HG03066 (cell line): Measurements from ENCODE around the gene CRHR2.

Source experiments
- ATAC-seq: cut with Tn5 transposase; IDR thresholded peaks from one replicate; pipeline ENCODE4 v1.9.1; 2021; ENCODE audit warnings: low read depth; ENCODE audit not compliant: unreplicated experiment

CRHR2 gene

DNA sequence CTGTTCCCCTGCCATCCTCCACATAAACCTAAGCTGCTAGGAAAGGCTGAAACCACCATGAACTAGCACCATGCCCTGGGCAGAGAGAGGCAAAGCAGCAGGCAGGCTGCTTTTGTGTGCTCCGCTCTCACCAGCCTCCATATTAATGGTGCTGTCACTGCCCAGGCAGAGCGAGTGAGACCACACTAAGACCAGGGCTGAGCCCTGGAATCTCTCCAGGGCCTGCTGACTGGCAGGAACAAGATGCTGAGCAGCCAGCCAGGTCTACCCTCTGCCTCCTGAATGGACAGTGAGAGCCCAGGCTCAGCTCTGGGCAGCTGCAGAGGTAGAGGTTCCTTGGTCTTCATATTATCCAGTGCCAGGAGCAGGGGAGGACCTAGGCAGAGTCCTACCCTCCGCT lies 1.6 kb upstream of the CRHR2 start:
- no peak for ATAC-seq

DNA sequence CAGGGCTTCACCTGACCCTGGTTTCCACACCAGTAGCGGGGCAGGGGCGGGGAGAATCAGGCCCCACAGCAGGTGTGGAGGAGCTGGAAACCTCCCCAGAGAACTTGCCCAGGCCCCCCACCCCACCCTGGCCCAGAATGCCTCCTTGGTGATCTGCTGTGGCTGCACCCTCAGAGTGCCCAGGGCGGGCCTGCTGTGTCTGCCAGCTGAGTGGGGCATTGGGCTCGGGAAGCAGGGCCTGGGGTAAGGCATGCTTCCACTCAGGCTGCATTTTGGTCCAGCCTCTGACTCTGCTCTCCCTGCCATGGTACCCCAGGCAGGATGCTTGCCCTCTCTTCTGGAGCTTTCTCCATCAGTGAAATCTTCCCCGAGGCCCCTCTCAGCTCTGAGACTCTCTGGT lies 1.1 kb upstream of the CRHR2 start:
- no peak for ATAC-seq

DNA sequence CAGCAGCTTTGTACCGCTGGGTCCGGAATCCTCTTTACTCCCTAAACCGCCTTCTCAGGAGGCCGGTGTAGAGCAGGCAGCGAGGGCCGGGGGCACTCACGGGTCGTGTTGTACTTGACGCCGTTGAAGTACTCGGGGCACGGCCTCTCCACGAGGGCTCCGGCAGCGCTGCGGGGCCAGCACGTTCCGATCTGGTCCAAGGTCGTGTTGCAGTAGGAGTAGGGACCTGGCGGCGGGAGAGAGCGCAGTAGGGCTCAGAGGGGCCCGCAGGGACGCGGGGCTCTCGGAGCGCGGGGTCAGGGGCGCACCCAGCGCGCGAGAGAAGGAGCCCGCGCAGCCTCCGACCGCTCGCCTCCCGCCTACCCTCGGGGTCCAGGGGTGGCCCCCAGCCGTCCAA lies 443 bp downstream of the CRHR2 start:
- ATAC-seq = no peak

DNA sequence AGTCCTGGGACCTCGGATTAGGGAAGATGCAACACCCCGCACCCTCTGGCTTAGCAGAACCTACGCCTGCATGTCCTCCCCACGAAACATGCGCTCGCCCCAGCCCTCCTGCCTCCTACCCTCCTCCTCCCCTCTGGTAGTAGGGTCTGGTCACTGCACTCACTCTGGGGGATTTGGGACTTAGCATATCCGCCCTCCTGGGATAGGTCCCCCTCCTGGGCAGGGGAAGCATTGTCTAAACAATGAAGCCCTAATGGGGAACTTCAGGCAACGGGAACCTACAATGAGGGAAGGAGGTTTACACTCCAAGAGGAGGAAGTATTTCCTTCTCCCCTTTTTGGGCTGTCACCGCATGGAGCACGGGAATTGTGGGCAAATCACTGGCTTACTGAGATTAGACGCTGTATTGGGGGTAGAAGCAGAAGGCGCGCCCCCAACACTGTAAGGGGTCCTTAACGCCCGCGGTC lies 892 bp downstream of the CRHR2 start:
- ATAC-seq = no peak

DNA sequence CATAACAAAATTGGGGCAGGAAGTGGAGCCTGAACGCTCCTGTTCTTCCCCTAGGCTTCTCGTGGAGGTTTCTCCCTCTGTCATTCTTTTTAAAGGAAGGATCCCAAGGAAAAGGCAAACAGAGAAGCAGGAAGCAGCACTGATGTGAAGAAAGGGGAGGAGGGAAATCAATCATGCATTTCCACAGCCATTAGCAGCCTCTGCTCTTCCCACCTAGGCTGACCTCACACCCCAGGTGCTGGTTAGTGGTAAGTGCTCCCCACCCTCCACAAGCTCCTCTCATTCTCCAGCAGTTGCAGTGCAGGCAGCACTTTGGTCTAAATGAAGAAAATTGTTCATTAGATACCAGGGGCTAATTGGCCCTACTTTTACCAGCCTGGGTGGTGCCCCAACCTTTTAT lies 2.6 kb downstream of the CRHR2 start:
- no peak for ATAC-seq

DNA sequence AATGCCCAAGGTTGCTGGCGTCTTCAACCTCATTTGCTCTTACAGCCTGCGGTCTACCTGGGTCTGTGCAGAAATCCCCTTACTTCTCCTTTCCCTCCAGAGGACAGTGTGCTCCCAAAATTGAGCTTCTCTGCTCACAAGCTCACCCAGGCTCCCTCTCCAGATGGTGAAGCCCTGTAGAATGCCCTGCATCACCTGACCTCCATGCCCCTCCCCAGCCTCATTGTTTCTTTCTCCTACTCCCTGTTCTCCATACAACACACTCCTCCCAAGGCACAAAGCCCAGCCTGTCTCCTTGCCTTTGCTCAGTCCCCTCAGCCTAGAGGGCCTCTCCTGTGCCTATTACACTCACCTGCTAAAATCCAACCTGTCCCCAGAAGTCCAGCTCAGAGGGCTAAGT lies 3.5 kb downstream of the CRHR2 start:
- ATAC-seq = no peak

DNA sequence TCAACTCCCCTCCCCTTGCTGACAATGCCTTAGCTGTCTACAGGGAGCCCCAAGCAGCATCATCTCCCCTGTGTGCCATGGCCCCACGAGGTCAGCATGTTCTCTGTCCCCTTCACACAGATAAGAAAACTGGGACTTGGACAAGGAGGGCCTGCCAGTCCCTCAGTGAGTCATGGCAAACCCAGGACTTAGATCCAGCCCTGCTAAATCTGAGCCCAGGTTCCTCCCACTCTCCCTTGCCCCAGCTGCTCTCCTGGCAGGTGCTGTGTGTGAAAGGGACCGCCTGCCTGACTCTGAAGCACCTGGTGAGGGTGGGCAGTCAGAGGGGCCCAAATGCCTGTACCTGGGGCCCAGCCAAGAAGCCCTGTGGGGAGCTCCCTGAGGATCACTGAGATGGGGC lies 7.4 kb downstream of the CRHR2 start:
- ATAC-seq = no peak

DNA sequence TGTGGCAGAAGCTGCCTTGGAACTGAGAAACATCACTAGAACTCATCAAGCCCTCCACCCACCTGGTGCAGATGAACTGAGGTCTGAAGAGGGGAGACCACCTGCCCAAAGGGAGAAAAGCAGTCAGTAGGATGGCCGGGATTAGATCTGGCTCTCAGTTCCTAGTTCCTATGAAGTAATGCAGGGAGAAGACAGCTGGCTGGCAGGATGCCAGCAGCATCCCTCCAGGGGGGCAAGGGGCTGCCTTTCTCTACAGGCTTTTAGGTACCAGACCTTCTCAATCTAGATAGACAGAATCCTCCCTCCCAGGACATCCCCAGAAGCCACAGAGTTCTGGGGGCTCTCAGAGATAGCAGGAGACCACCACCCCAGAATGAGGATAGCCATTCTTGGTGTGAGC lies 7.8 kb downstream of the CRHR2 start:
- no peak for ATAC-seq

DNA sequence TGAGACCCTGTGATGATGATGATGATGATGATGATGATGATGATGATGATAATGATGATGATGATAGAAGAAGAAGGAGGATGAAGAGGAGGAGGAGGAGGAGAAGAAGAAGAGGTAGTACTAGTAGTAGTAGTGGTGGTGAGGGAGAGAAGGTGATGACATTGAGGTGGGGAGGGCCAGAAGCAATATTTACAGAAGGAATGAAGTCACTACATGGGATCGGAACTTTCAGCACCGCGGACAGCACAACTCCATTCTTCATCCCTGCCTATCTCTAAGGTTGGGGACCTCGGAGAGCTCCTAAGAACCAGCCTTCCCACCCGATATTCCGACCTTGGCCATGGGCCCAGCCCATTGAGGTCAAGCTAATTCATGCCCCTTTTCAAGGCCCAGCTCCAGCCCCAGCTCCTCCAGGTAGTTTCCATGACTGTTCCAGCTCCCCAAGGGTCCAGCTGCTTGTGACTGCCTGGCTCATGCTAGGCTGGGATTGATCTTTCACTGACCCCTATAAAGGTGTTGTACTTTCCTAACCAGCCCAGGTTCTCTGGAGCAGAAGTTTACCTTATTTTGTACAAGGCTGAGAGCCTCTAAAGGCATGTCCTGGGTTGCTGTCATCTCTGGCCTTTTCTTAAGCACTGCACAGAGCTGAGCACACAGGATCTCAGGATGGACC lies 10.3 kb downstream of the CRHR2 start:
- ATAC-seq = no peak

DNA sequence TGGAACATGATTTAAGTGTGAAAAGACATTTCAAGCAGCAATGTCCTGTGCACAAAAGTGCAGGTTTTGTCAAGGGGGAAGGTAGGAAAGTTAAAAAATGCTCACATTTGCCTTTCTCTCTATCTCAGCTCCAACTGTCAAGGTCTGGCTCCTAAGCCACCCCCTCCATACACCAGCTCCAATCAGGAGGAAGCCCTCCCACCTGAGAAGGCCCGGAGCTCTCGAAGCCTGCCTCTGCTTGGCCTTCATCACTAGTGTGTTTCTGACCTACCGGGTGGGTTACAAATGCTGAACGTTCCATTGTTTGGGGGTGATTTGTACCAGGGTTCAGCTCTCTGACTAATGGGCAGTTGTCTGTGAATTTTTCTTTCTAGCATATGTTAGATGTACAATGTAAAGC lies 14.2 kb downstream of the CRHR2 start:
- no peak for ATAC-seq

DNA sequence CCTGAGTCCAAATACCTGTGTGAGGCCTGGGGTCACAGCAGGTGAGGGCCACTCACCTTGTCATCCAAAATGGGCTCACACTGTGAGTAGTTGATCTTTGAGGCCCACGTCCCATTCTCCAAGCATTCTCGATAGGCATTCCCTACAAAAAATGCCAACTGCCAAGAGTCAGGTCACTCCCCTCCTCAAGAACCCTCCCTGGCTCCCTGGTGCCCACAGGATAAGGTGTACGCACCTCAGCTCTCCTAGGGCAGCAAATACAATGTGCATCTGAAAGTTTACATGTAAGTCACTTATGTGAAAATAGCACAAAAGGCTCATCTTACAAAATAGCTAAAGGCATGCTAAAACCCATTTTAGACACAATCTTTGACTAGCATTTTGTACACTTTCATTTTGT lies 15.1 kb downstream of the CRHR2 start:
- ATAC-seq = no peak

DNA sequence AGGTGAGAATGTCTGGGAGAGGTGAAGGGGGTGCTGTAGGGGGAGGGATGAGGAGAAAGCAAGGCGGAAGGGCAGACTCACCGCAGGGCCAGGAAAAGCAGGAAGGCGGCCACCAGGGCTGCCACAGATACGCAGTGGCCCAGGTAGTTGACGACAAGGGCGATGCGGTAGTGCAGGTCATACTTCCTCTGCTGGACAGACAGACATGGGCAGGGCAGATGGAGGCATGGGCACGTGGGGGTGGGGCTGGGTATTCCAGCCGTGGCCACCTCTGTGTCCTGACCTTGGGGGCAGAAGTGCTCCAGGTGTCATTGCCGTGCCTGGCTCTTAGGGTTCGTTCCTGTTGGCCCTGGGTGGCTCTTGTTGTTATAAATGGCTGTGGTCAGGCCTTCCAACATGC lies 16.8 kb downstream of the CRHR2 start:
- no peak for ATAC-seq

DNA sequence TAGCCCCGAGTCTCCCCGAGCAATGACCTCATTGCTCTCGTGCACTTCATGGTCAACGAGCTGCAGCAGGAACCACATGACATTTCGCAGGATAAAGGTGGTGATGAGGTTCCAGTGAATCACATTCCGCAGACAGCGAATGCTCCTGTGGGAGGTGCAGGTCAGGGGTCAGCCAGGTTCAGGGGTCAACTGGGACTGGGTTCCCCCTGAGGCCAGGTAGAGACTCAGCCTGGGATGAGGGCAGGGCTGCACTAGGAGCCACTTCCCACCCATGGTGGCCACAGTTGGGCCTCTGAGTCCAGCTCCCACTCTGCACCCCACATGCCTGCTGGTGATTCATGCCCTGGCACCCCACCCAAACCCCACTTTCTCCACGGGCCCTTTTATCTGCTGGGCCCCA lies 17.2 kb downstream of the CRHR2 start:
- no peak for ATAC-seq

DNA sequence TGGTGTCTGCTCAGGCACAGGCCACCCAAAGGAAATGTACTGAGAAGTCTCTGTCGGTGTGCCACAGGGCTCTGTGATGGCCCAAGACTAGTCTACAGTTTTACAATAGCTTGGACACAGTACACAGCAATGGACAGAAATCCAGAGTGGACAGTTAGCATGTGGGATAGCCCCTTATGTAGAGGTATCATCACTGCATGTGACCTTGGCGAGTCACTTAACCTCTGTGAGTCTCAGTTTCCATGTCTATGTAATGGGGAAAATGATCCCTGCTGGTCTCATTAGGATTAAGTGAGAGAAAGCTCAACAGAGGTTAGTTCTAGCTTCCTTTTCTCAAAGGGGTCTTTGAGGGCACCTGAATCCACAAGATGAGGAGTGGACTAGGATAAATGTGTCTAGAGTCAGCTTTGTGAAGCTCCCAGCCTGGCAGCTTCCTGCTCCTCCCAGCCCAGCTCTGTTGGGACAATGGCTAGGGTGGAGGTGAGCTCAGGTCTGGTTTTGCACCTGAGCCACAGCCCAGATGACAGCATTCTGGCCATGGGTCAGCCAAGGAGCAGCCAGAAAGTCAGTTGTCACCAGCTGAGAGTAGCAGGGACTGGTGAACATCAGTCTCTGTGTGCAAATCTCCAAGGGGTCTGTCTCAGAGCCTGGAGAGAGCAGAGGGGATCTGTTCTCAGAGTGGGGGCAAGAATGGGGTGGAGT lies 17.9 kb downstream of the CRHR2 start:
- ATAC-seq = no peak

DNA sequence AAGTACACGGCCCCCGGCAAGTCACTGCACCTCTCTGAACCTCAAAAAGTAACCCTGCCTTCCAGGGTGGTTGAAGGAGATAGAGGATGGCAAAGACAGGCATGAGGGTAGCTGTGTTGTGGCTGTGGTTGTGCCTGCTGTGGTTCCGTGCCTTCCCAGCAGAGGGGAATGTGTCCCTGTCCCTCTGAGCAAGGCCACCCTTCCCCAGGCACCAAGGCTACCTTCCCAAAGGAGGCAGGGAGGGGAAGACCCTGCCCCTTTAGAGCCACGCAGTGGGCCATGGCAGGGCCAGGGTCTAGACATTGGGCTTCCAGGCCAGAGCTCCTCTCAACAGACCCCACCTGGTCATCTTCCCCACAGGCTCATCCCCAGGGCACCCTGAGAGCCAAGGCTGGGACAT lies 18.8 kb downstream of the CRHR2 start:
- no peak for ATAC-seq

DNA sequence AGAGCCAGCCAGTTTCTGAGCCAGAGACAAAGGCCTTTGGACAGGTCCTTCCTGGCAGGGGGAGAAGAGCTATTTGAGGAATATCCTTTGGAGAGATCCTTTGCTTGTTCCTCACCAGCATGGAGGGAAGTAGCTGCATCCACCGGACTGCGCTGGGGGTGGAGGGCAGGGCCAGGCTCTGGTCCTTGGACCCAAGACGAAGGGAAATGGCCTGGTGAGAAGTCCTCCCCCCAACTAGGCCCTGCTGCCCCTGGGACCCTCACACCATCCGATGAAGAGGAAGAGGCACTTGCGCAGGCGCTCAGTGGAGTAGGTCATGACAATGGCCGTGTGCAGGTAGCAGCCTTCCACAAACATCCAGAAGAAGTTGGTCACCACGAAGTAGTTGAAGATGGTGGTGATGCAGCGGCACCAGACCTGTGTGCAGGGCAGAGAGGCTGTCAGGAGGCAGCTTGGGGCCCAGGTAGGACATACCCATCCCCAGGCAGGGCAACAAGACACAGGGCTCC lies 19.8 kb downstream of the CRHR2 start:
- no peak for ATAC-seq

DNA sequence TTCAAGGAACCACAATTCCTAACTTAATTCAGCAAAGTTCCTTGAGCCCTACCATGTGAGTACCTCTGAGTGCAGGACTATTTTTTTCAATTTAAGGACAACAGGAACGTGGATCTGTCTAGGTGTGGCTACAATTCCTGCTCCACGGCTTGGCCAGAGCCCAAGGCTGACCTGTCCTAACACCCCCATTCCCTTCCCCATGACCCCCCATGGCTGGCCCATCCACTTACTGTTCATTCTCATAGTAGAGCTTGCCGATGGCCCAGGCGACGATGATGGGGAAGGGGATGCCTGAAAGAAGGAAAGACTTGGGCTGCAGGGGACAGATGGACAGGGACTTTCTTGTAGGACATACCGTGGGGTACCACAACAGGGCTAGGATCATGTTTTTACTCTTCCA lies 20.3 kb downstream of the CRHR2 start:
- ATAC-seq = no peak

DNA sequence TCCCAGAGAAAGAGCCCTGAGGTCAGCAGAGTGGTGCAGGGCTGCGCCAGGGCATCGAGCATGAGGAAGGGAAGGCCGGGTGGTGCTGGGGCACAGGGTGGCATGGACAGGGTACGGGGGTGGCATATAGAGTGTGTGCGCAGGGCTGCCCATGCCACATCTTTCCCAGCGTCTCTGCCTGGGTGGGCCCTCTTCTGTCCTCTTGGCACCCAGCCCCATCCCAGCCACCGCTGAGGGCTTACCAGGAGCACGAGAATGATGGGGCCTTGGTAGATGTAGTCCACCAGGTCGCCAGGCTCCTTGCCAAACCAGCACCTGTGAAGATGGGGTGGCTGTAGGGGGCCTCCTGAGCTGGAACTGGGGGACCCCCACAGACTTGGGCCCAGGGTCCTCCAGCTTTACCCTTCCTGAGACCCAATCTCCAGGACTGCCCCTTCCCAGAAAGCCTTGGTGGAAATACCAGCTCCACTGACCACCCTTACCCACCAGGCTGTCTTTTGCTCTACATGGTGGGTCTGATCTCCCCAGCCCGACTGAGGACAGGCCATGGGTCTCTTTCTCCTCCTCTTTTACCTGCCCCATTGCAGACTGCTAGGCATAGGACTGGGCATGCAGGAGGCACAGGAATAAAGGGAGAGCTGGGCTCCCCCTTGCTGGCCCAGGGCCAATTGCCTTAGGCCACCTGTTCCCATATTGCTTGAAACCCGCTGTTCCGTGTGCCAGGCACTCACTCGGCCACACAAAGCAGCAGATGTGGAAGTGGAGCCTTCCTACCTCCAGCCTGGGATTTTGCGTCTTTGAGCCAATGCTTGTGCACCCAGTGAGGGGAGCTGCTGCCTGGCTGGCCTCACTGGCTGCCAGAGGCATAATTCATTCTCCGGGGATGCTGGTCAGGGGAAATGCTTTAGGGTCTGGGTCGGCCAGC lies 21.7 kb downstream of the CRHR2 start:
- ATAC-seq = no peak

DNA sequence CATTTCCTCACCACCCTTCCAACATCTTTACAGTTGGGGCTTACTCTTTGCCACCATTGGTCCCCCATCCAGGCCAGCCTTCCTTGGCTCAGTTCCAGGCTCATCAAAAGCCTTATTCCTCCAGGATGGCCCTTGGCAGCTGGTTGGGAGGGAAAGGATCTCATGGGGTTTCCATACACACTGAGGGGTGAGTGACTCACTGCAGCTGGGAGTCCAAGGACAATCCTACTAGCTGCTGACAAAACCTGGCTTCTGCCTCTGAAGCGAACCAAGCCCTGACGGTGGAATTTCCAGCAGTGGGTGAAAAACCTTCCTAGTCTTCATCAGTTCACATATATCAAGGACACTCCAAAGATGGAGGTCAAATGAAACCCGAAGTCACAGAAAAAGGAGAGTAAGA lies 22.9 kb downstream of the CRHR2 start:
- ATAC-seq = no peak

DNA sequence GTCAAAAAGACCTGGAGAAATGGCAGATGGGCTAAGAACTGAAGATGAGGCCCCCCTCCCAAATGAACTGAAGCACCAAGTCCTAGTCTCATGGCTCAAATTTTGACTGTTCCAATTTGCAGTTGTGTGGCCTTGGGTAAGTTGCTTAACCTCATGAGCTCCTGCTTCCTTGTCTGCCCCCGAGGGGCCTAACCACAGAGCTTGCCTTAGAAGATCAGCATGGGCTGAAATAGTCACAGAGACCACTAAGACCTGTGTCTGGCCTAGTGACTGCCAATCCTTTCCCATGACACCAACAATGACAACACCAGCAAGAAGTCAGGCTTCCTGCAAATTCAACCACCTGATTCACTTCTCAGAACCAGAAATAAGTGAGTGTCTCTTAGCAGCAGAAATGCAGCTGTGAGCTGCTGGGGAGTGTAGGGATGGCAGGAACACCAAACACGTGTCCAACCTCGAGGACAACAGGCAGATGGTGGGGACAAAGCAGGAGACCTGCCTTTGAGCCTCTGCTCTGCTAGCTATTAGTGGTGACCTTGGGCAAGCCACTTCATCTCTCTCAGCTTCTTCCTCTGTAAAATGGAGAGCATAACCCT lies 23.7 kb downstream of the CRHR2 start:
- no peak for ATAC-seq

DNA sequence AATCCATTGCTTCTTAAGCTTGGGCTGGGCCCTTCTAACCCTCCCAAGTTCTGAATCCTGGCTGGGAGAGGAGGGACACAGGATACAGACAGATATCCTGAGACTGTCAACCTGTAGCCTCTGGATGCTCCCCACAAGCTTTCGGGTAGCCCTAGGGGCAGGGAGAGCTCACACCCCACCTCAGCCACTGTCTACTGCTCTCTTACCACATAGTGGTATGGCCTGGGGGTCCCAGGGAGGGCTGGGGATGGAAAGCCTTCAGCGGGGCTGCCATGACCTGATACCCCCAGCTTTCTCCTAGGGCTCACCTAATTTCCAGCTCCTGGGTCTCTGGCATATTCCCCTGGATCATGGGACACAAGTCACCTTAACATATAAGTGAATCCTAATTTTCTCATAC lies 25.1 kb downstream of the CRHR2 start:
- no peak for ATAC-seq
